Neural progenitor cell (in vitro differentiated cells): ENCODE measurements around the gene SLIT1. TPM values are rescaled to one million over a fixed set of nuclear protein-coding genes. Genes with fewer than 3 reads are reported as not detected.

Experiments used
- DNase-seq: peaks from one replicate; pipeline ENCODE4 v3.0.0-alpha.2; 2016; ENCODE audit warnings: low spot score
- H2AFZ ChIP-seq: fragments of 200-600 bp; sonication (generic); replicated peaks from 2 replicates; pipeline ENCODE4 v1.6.1; 2016; ENCODE audit warnings: antibody characterized with exemption
- H3F3A ChIP-seq: fragments of 200-600 bp; sonication (generic); 2 replicates; pipeline ENCODE4 v1.6.1; 2016; ENCODE audit warnings: antibody characterized with exemption, low read depth
- H3K27ac ChIP-seq: fragments of 200-600 bp; sonication (generic); 2 replicates; pipeline ENCODE4 v1.5.1; 2016; ENCODE audit warnings: mild to moderate bottlenecking
- H3K27me3 ChIP-seq: fragments of 200-600 bp; sonication (generic); 2 replicates; pipeline ENCODE4 v1.6.1; 2016; ENCODE audit warnings: mild to moderate bottlenecking, moderate library complexity
- H3K36me3 ChIP-seq: fragments of 200-600 bp; sonication (generic); 2 replicates; pipeline ENCODE4 v1.5.1; 2016
- H3K4me1 ChIP-seq: fragments of 200-600 bp; sonication (generic); 2 replicates; pipeline ENCODE4 v1.6.1; 2016; ENCODE audit warnings: mixed run types
- H3K4me2 ChIP-seq: fragments of 200-600 bp; sonication (generic); 2 replicates; pipeline ENCODE4 v1.6.1; 2016
- H3K4me3 ChIP-seq: fragments of 200-600 bp; sonication (generic); 2 replicates; pipeline ENCODE4 v1.5.1; 2016
- H3K79me2 ChIP-seq: fragments of 200-600 bp; sonication (generic); 2 replicates; pipeline ENCODE4 v1.6.1; 2016; ENCODE audit warnings: low read depth
- H3K9ac ChIP-seq: fragments of 200-600 bp; sonication (generic); 2 replicates; pipeline ENCODE4 v1.6.1; 2016
- H3K9me3 ChIP-seq: fragments of 200-600 bp; sonication (generic); 2 replicates; pipeline ENCODE4 v1.5.1; 2016; ENCODE audit warnings: low read depth
- H4K20me1 ChIP-seq: fragments of 200-600 bp; sonication (generic); 2 replicates; pipeline ENCODE4 v1.6.1; 2016; ENCODE audit warnings: low read depth
- H3K27ac Mint-ChIP-seq: 3 replicates; pipeline ENCODE4 v1.8.0; 2021; ENCODE audit warnings: mixed read lengths
- H3K27me3 Mint-ChIP-seq: 2 replicates; pipeline ENCODE4 v1.8.0; 2022; ENCODE audit warnings: low read depth, mild to moderate bottlenecking, inconsistent platforms, moderate library complexity, mixed read lengths; ENCODE audit not compliant: insufficient read depth
- H3K36me3 Mint-ChIP-seq: 3 replicates; pipeline ENCODE4 v1.8.0; 2021; ENCODE audit warnings: mixed read lengths
- H3K4me1 Mint-ChIP-seq: 3 replicates; pipeline ENCODE4 v1.8.0; 2021; ENCODE audit warnings: mixed read lengths
- H3K4me3 Mint-ChIP-seq: 3 replicates; pipeline ENCODE4 v1.8.0; 2021; ENCODE audit warnings: mild to moderate bottlenecking, moderate library complexity, mixed read lengths
- H3K9me3 Mint-ChIP-seq: 3 replicates; pipeline ENCODE4 v1.8.0; 2020; ENCODE audit warnings: mixed read lengths
- CTCF ChIP-seq: fragments of 200-600 bp; sonication (generic); IDR thresholded peaks from 2 replicates; pipeline ENCODE4 v1.5.1; 2017; ENCODE audit warnings: antibody characterized with exemption, mild to moderate bottlenecking
- EZH2 ChIP-seq: fragments of 200-600 bp; sonication (generic); IDR thresholded peaks from 2 replicates; pipeline ENCODE4 v1.6.1; 2017; ENCODE audit warnings: antibody characterized with exemption, mild to moderate bottlenecking, moderate library complexity
- EZH2phosphoT487 ChIP-seq: fragments of 200-600 bp; sonication (generic); IDR thresholded peaks from 2 replicates; pipeline ENCODE4 v1.6.1; 2017; ENCODE audit warnings: antibody characterized with exemption
- total RNA-seq: library from RNA; depleted of rRNA; stranded (reverse); fragments of >200 nt; gene quantifications from 2 replicates; pipeline ENCODE4 v1.2.3, GENCODE V29; 2015; ENCODE audit warnings: low replicate concordance

The SLIT1 gene
- total RNA-seq, 1 donor from 2014 or later: 0.92 TPM

- no peak overlapping the region for H3K9ac ChIP-seq
- Mint-ChIP-seq H3K36me3 (no peaks in the 10 kb centered on the region), H3K9me3 (peaks cover 2% of the 10 kb centered on the region), H3K27ac (no peak overlapping the region), H3K27me3 (peaks cover 62% of the 10 kb centered on the region), H3K4me3 (no peak overlapping the region), H3K4me1 (peaks cover 69% of the 10 kb centered on the region)
- peaks cover 10% of the 10 kb centered on the region for H4K20me1 ChIP-seq
- H3K27me3 ChIP-seq: no peaks in the 10 kb centered on the region
- H3K4me2 ChIP-seq: no peak overlapping the region
- H3K4me3 ChIP-seq: no peak overlapping the region
- H3K9me3 ChIP-seq: no peaks in the 10 kb centered on the region
- H3K27ac ChIP-seq: no peak overlapping the region
- H3K36me3 ChIP-seq: no peaks in the 10 kb centered on the region
- peaks cover 11% of the 10 kb centered on the region for H3F3A ChIP-seq
- peaks cover 12% of the 10 kb centered on the region for H3K4me1 ChIP-seq
- no peak overlapping the region for H2AFZ ChIP-seq
- H3K79me2 ChIP-seq: no peaks in the 10 kb centered on the region
- TF ChIP-seq CTCF (no peak), EZH2 (no peak), EZH2phosphoT487 (no peak)
- no peak for DNase-seq
These were observed 31.0 kb downstream of the SLIT1 start for GRCh38 chr10:97154781-97155180.

- peaks cover 64% of the 10 kb centered on the region for H3K27me3 Mint-ChIP-seq
- Histone ChIP-seq H4K20me1 (peaks cover 16% of the 10 kb centered on the region), H2AFZ (no peak overlapping the region), H3K27ac (no peak overlapping the region), H3K27me3 (no peaks in the 10 kb centered on the region), H3F3A (peaks cover 18% of the 10 kb centered on the region), H3K9me3 (no peaks in the 10 kb centered on the region), H3K4me2 (no peak overlapping the region), H3K4me3 (no peak overlapping the region), H3K4me1 (peaks cover 18% of the 10 kb centered on the region), H3K79me2 (no peaks in the 10 kb centered on the region), H3K36me3 (no peaks in the 10 kb centered on the region), H3K9ac (no peak overlapping the region)
- H3K4me1 Mint-ChIP-seq: peaks cover 72% of the 10 kb centered on the region
- TF ChIP-seq EZH2phosphoT487 (no peak), CTCF (no peak), EZH2 (no peak)
- no peaks in the 10 kb centered on the region for H3K36me3 Mint-ChIP-seq
- no peak overlapping the region for H3K4me3 Mint-ChIP-seq
- peaks cover 2% of the 10 kb centered on the region for H3K9me3 Mint-ChIP-seq
- no peak for DNase-seq
- no peak overlapping the region for H3K27ac Mint-ChIP-seq
These were observed 31.6 kb downstream of the SLIT1 start for GRCh38 chr10:97154162-97154561.

- no peaks in the 10 kb centered on the region for H3K9me3 ChIP-seq
- no peak for TF ChIP-seq EZH2phosphoT487
- Mint-ChIP-seq H3K4me3 (no peak overlapping the region), H3K27me3 (peaks cover 63% of the 10 kb centered on the region), H3K9me3 (peaks cover 2% of the 10 kb centered on the region), H3K4me1 (peaks cover 72% of the 10 kb centered on the region), H3K36me3 (no peaks in the 10 kb centered on the region), H3K27ac (no peak overlapping the region)
- peaks cover 26% of the 10 kb centered on the region for H3K4me1 ChIP-seq
- H4K20me1 ChIP-seq: peaks cover 21% of the 10 kb centered on the region
- H3K27me3 ChIP-seq: no peaks in the 10 kb centered on the region
- no peak overlapping the region for H2AFZ ChIP-seq
- H3K27ac ChIP-seq: no peak overlapping the region
- no peaks in the 10 kb centered on the region for H3K79me2 ChIP-seq
- no peak overlapping the region for H3K4me2 ChIP-seq
- no peak overlapping the region for H3K4me3 ChIP-seq
- no peak for DNase-seq
- no peak overlapping the region for H3K9ac ChIP-seq
- H3K36me3 ChIP-seq: no peaks in the 10 kb centered on the region
- H3F3A ChIP-seq: peaks cover 26% of the 10 kb centered on the region
These were observed 32.4 kb downstream of the SLIT1 start for GRCh38 chr10:97153270-97153850.

- H3K27me3 Mint-ChIP-seq: peaks cover 58% of the 10 kb centered on the region
- H3K4me3 ChIP-seq: no peak overlapping the region
- H3K4me1 Mint-ChIP-seq: peaks cover 55% of the 10 kb centered on the region
- H3K4me2 ChIP-seq: no peak overlapping the region
- TF ChIP-seq EZH2phosphoT487 (no peak), CTCF (no peak), EZH2 (no peak)
- H3K9me3 ChIP-seq: no peaks in the 10 kb centered on the region
- no peaks in the 10 kb centered on the region for H3K79me2 ChIP-seq
- H3K4me3 Mint-ChIP-seq: peak overlapping the region; percentile 12
- H3K27ac ChIP-seq: no peak overlapping the region
- H3K9me3 Mint-ChIP-seq: peaks cover 2% of the 10 kb centered on the region
- DNase-seq: no peak
- H3K9ac ChIP-seq: no peak overlapping the region
- H4K20me1 ChIP-seq: peaks cover 21% of the 10 kb centered on the region
- no peaks in the 10 kb centered on the region for H3K36me3 Mint-ChIP-seq
- no peaks in the 10 kb centered on the region for H3K27me3 ChIP-seq
- H3K27ac Mint-ChIP-seq: no peak overlapping the region
- no peaks in the 10 kb centered on the region for H3K36me3 ChIP-seq
- peaks cover 26% of the 10 kb centered on the region for H3K4me1 ChIP-seq
- H3F3A ChIP-seq: peaks cover 27% of the 10 kb centered on the region
- H2AFZ ChIP-seq: no peak overlapping the region
These were observed 34.3 kb downstream of the SLIT1 start for GRCh38 chr10:97151307-97151914.
